Activated CD8-positive, alpha-beta memory T cell treated with anti-CD3 and anti-CD28 coated beads, Interleukin-2, amount 50 U/mL, for 24 hours (primary cell): Measurements from ENCODE around the gene STAMBP.
"Not testable (repeated sequence)": the region's sequence is repeated elsewhere in the genome, so short reads cannot be mapped to it uniquely, and the experiment has no call there.

Source experiments
- DNase-seq: peaks from one replicate; pipeline ENCODE4 v3.0.0-alpha.2; 2020; ENCODE audit errors: extremely low read depth

Gene STAMBP

GRCh38 chr2:73828818-73829570, at the start of gene STAMBP:
Gene STAMBP (plus strand): TSS chr2:73828961. CDS start chr2:73830857, 1,896 bp downstream.
- peak; percentile 76 for DNase-seq

GRCh38 chr2:73779467-73780236, 49.1 kb upstream of the STAMBP start, which contains the start of gene DUSP11:
Gene DUSP11 (minus strand): TSS chr2:73780103. CDS start chr2:73779974, 129 bp downstream.
- peak; percentile 95 for DNase-seq

GRCh38 chr2:73780237-73780582, 48.6 kb upstream of the STAMBP start:
- DNase-seq, result no peak

GRCh38 chr2:73783402-73783801, 45.4 kb upstream of the STAMBP start:
- not testable (repeated sequence) for DNase-seq

GRCh38 chr2:73783883-73784282, 44.9 kb upstream of the STAMBP start, which contains the start of gene C2orf78:
Gene C2orf78 (plus strand): TSS chr2:73784183. CDS start chr2:73784310, 127 bp downstream.
- not testable (repeated sequence) for DNase-seq

GRCh38 chr2:73811878-73812277, 16.9 kb upstream of the STAMBP start:
- DNase-seq, result no peak

GRCh38 chr2:73812635-73813034, 16.1 kb upstream of the STAMBP start:
- no peak for DNase-seq

- no peak for DNase-seq
Observed at GRCh38 chr2:73818296-73818695, 10.5 kb upstream of the STAMBP start.

GRCh38 chr2:73821227-73821626, 7.5 kb upstream of the STAMBP start:
- DNase-seq, result no peak

GRCh38 chr2:73821669-73822068, 7.1 kb upstream of the STAMBP start:
- DNase-seq, result no peak

GRCh38 chr2:73822276-73822675, 6.5 kb upstream of the STAMBP start:
- no peak for DNase-seq

GRCh38 chr2:73822991-73823390, 5.8 kb upstream of the STAMBP start:
- no peak for DNase-seq

- DNase-seq, result no peak
Observed at GRCh38 chr2:73823416-73823815, 5.3 kb upstream of the STAMBP start.

GRCh38 chr2:73823916-73824523, 4.7 kb upstream of the STAMBP start:
- no peak for DNase-seq

GRCh38 chr2:73825408-73825807, 3.4 kb upstream of the STAMBP start:
- DNase-seq, result no peak

GRCh38 chr2:73827018-73827417, 1.7 kb upstream of the STAMBP start:
- no peak for DNase-seq

- DNase-seq, result no peak
Observed at GRCh38 chr2:73827660-73828388, 937 bp upstream of the STAMBP start.

GRCh38 chr2:73828389-73828817, 358 bp upstream of the STAMBP start:
- DNase-seq, result no peak

- no peak for DNase-seq
Observed at GRCh38 chr2:73830871-73831401, 2.2 kb downstream of the STAMBP start.

- DNase-seq, result no peak
Observed at GRCh38 chr2:73832930-73833329, 4.2 kb downstream of the STAMBP start.

GRCh38 chr2:73836141-73836943, 7.6 kb downstream of the STAMBP start:
- no peak for DNase-seq
